Tibial artery (tissue), 4 donors: Measurements from ENCODE around the gene HDAC4.
A peak's percentile ranks its signal among the peaks of the same experiment; 100 is the strongest.

Experiments
- DNase-seq, 2 donors: peaks; one replicate each; pipeline ENCODE4 v3.0.0-alpha.2; 2019
- H3K27ac ChIP-seq, 2 donors: fragments of 200-600 bp; sonication (generic) in 1 of 2; 1 replicate in 1 of 2; 2 replicates in 1 of 2; pipeline ENCODE4 v1.5.1; 2018 to 2019; ENCODE audit warnings: mild to moderate bottlenecking in 1 of 2
- H3K27me3 ChIP-seq, 2 donors: fragments of 200-600 bp; sonication (generic) in 1 of 2; one replicate each; pipeline versions ENCODE4 v1.5.1 to v1.6.0; 2016 to 2019
- H3K36me3 ChIP-seq, 3 donors: fragments of 200-600 bp; sonication (generic) in 2 of 3; one replicate each; pipeline ENCODE4 v1.5.1; 2016 to 2019; ENCODE audit warnings: mild to moderate bottlenecking in 2 of 3
- H3K4me1 ChIP-seq, 4 donors: fragments of 200-600 bp; sonication (generic) in 2 of 4; 1 replicate in 3 of 4; 2 replicates in 1 of 4; pipeline ENCODE4 v1.5.1; 2016 to 2019
- H3K4me3 ChIP-seq, 2 donors: fragments of 200-600 bp; sonication (generic) in 1 of 2; 1 replicate in 1 of 2; 2 replicates in 1 of 2; pipeline ENCODE4 v1.5.1; 2018 to 2019; ENCODE audit warnings: mild to moderate bottlenecking in 2 of 2
- H3K9me3 ChIP-seq, 3 donors: fragments of 200-600 bp; sonication (generic) in 1 of 3; one replicate each; pipeline ENCODE4 v1.5.1; 2016 to 2019
- CTCF ChIP-seq, 2 experiments: fragments of 200-600 bp in 1 of 2; fragments of 450-650 bp in 1 of 2; IDR thresholded peaks; one replicate each; pipeline ENCODE4 v1.5.1; 2017 to 2019; ENCODE audit warnings: antibody characterized with exemption in 2 of 2, mild to moderate bottlenecking in 1 of 2, moderate library complexity in 1 of 2
- intact Hi-C: fragments of 100-400 bp; cut with DNase I; formaldehyde crosslinking; loops from one replicate; pipeline ENCODE4 v1.15.0; 2023; ENCODE audit warnings: low total_unique reads

Gene HDAC4

GRCh38 chr2:239370876-239371725 lies 29.7 kb downstream of the HDAC4 start:
- H3K36me3 ChIP-seq, result peaks cover 0 to 29% (median 8%) of the 10 kb centered on the region in 3 donors
- H3K4me3 ChIP-seq, result no peak overlapping the region
- H3K27ac ChIP-seq, result no peak overlapping the region
- H3K27me3 ChIP-seq, result no peaks in the 10 kb centered on the region
- H3K4me1 ChIP-seq, result no peaks in the 10 kb centered on the region
- no peak for TF ChIP-seq CTCF (IDR thresholded peaks at IDR 0.05)
- H3K9me3 ChIP-seq, result no peaks in the 10 kb centered on the region
- no peak for DNase-seq
- intact Hi-C loops, result no loop called here

GRCh38 chr2:239370403-239370802 lies 30.4 kb downstream of the HDAC4 start:
- no peak for DNase-seq
- H3K9me3 ChIP-seq, result no peaks in the 10 kb centered on the region
- H3K36me3 ChIP-seq, result peaks cover 0 to 24% (median 4%) of the 10 kb centered on the region in 3 donors
- H3K27me3 ChIP-seq, result no peaks in the 10 kb centered on the region
- no peak overlapping the region for H3K4me3 ChIP-seq
- no peaks in the 10 kb centered on the region for H3K4me1 ChIP-seq
- H3K27ac ChIP-seq, result no peak overlapping the region
- no peak for TF ChIP-seq CTCF (IDR thresholded peaks at IDR 0.05)
- intact Hi-C loops, result no loop called here

GRCh38 chr2:239369631-239370161 lies 31.1 kb downstream of the HDAC4 start:
- H3K9me3 ChIP-seq, result no peaks in the 10 kb centered on the region
- intact Hi-C loops, result no loop called here
- H3K27ac ChIP-seq, result no peak overlapping the region
- peaks cover 0 to 18% (median 0%) of the 10 kb centered on the region in 3 donors for H3K36me3 ChIP-seq
- no peaks in the 10 kb centered on the region for H3K4me1 ChIP-seq
- no peak for TF ChIP-seq CTCF (IDR thresholded peaks at IDR 0.05)
- no peaks in the 10 kb centered on the region for H3K27me3 ChIP-seq
- H3K4me3 ChIP-seq, result no peak overlapping the region
- peak in 1 of 2 donors; percentile 53 for DNase-seq

- TF ChIP-seq CTCF (IDR thresholded peaks at IDR 0.05), result no peak
- peak in 1 of 2 donors; percentile 43 for DNase-seq
- H3K27me3 ChIP-seq, result no peaks in the 10 kb centered on the region
- peaks cover 0 to 18% (median 0%) of the 10 kb centered on the region in 3 donors for H3K36me3 ChIP-seq
- no peak overlapping the region for H3K27ac ChIP-seq
- intact Hi-C loops, result no loop called here
- H3K4me1 ChIP-seq, result no peaks in the 10 kb centered on the region
- H3K4me3 ChIP-seq, result no peak overlapping the region
- no peaks in the 10 kb centered on the region for H3K9me3 ChIP-seq
Measured at GRCh38 chr2:239368906-239369552, 31.8 kb downstream of the HDAC4 start.

- no peak overlapping the region for H3K27ac ChIP-seq
- intact Hi-C loops, result no loop called here
- peaks cover 0 to 18% (median 0%) of the 10 kb centered on the region in 3 donors for H3K36me3 ChIP-seq
- no peaks in the 10 kb centered on the region for H3K4me1 ChIP-seq
- no peak for TF ChIP-seq CTCF (IDR thresholded peaks at IDR 0.05)
- peak in 1 of 2 donors; percentile 38 for DNase-seq
- H3K9me3 ChIP-seq, result no peaks in the 10 kb centered on the region
- no peak overlapping the region for H3K4me3 ChIP-seq
- H3K27me3 ChIP-seq, result no peaks in the 10 kb centered on the region
Measured at GRCh38 chr2:239368321-239368720, 32.5 kb downstream of the HDAC4 start.
